AG04449 (cell line): ENCODE results near the gene IL15RA.

Experiments
- CTCF ChIA-PET: fragments of 350-600 bp; formaldehyde crosslinking; extraction: SDS; loops from one replicate; lab custom pipeline; 2021; ENCODE audit warnings: antibody characterized with exemption; lab: Yijun Ruan, JAX
- POLR2A ChIA-PET: fragments of 400-600, 350-600 bp; formaldehyde crosslinking; extraction: SDS; loops from one replicate; lab custom pipeline; 2020; ENCODE audit warnings: antibody characterized with exemption, inconsistent platforms; lab: Yijun Ruan, JAX
- DNase-seq: peaks from one replicate; pipeline ENCODE4 v3.0.0-alpha.2; 2010; ENCODE audit warnings: low read depth, low spot score
- H3K4me3 ChIP-seq: 2 replicates; pipeline ENCODE4 v1.5.1; 2011; ENCODE audit warnings: low read depth, mild to moderate bottlenecking, control low read depth, low read length
- CTCF ChIP-seq: IDR thresholded peaks from one replicate; pipeline ENCODE4 v1.5.1; 2011; ENCODE audit warnings: mild to moderate bottlenecking, moderate library complexity, low read length, control low read depth, inconsistent platforms; ENCODE audit not compliant: insufficient read depth; ENCODE audit errors: missing control alignments

The IL15RA gene

GRCh38 chr10:5958077-5958476, 19.3 kb downstream of the IL15RA start:
- TF ChIP-seq CTCF = no peak
- POLR2A ChIA-PET = no interaction called here
- CTCF ChIA-PET = interaction anchor here (1.3 kb wide), 1 partner anchor 444 kb away, joined by 4 read pairs; no protein-coding TSS in a partner anchor
- peak; percentile 37 for DNase-seq
- no peak overlapping the region for H3K4me3 ChIP-seq

GRCh38 chr10:5956146-5956936, 21.0 kb downstream of the IL15RA start:
- ChIA-PET CTCF (no interaction called here), POLR2A (no interaction called here)
- H3K4me3 ChIP-seq = no peak overlapping the region

GRCh38 chr10:5953676-5954075, 23.7 kb downstream of the IL15RA start:
- DNase-seq = no peak
- H3K4me3 ChIP-seq = no peak overlapping the region
- CTCF ChIA-PET = interaction anchor here (0.8 to 1.1 kb wide), 3 partner anchors 23 to 132 kb away, joined by 3 read pairs; no protein-coding TSS in a partner anchor
- POLR2A ChIA-PET = no interaction called here
- no peak for TF ChIP-seq CTCF

More at GRCh38 chr10:5956146-5956936, 21.0 kb downstream of the IL15RA start:
- DNase-seq = no peak
- TF ChIP-seq CTCF = no peak

GRCh38 chr10:5952731-5953385, 24.5 kb downstream of the IL15RA start:
- H3K4me3 ChIP-seq = no peak overlapping the region
- no peak for DNase-seq
- ChIA-PET POLR2A (no interaction called here), CTCF (interaction anchor here (0.7 to 5.7 kb wide), 3 partner anchors 64 to 449 kb away, joined by 3 to 51 read pairs (median 35); partner anchors contain the start of gene RBM17)
- TF ChIP-seq CTCF = no peak

GRCh38 chr10:5951721-5952407, 25.5 kb downstream of the IL15RA start:
- ChIA-PET POLR2A (no interaction called here), CTCF (interaction anchor here (5.3 to 5.7 kb wide), 2 partner anchors 136 to 450 kb away, joined by 35 to 51 read pairs; partner anchors contain the start of gene RBM17)

More at GRCh38 chr10:5951721-5952407, 25.5 kb downstream of the IL15RA start:
- TF ChIP-seq CTCF = no peak
- no peak for DNase-seq
- no peak overlapping the region for H3K4me3 ChIP-seq
